CD4-positive, alpha-beta T cell treated with Interleukin-1 beta for 1 hour (primary cell): ENCODE data around the gene PSMD5.
A peak's percentile ranks its signal among the peaks of the same experiment; 100 is the strongest.
"Not testable (repeated sequence)": the region's sequence is repeated elsewhere in the genome, so short reads cannot be mapped to it uniquely, and the experiment has no call there.

Source experiments
- DNase-seq, 2 donors: peaks; one replicate each; pipeline ENCODE4 v3.0.0-alpha.2; 2020 to 2022

PSMD5 gene

GRCh38 chr9:120854596-120855327 is 12.0 kb upstream of the PSMD5 start:
- DNase-seq = no peak

GRCh38 chr9:120853198-120853597 is 10.5 kb upstream of the PSMD5 start:
- DNase-seq = no peak

DNA sequence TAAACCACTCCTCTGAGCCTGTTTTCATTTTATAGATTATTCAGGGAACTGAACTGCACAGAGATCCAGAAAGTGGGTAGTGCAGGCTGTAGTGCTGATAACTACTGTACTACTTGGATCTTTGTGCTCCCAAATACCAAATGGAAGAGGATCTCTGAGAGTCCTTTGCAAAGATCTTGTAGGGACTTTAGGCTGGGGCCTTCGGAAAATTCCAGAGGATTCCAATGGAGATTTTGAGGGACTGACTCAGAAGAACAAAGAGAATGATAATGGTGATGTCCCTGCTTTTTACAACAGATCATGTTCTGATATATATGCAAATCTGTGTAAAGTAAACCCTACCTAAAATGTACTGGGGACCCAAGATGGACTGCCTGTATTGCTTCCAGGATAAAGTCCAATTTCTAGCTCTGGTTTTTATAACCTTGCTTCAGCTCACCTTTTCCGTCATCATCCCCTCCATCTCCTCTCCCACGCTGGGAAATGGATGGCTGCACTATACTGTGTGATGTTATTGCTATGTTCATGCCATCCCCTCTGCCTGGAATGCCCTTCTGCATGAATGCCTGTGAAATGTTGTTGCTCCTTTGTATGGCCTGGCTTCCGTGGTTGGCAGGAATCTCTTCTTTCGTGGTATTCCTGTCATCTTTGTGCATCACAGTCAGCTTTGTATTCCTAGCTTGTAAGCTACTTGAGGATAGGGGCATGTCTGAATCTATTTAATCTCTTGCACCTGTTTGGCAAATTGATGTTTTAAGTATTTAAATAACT is 9.7 kb upstream of the PSMD5 start:
- DNase-seq = no peak

DNA sequence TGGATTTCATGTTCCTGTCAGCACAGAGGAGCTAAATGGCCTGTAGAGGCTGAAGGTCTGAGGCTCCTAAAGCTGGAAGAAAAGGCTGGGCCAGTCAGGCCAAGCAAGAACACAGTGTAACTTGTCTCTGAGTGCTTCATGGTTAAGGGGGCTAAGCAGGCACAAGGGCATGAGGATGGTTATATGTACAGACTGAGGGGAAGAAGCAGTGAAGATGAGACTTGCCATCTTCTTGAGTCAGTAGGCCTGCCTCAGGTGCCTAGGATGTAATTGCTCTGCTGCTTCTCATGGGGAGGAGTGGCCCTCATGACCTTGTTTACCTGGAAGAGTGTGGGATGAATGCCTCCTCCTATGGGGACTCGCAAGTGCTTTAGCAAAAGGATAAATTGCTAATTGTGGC is 8.7 kb upstream of the PSMD5 start:
- DNase-seq = no peak

GRCh38 chr9:120850315-120850714 is 7.6 kb upstream of the PSMD5 start:
- no peak for DNase-seq

- no peak for DNase-seq
Measured at GRCh38 chr9:120846906-120847305, 4.2 kb upstream of the PSMD5 start.

- peak; percentile 25 to 71 for DNase-seq
Measured at GRCh38 chr9:120846251-120846889, 3.6 kb upstream of the PSMD5 start.

DNA sequence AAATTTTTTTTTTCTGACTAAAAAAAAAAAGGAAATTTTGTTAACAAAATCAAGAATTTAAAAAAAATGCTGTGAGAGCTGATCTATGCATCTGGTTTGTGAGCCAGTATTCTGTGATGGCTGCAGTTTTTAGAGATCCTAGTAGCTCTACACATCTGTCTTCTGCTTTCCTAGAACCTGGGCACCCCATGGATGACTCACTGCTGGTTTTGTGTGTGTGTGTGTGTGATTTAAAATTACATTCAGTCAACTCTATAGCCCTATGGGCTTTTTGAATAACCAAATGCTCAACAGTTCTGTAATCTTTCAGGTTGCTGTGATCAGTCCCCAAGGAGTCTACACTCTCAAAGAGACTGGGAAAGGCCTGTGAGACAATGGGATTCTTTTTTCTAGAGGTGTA is 2.5 kb upstream of the PSMD5 start:
- DNase-seq = no peak

GRCh38 chr9:120841930-120842684 is 615 bp downstream of the PSMD5 start:
- DNase-seq = no peak

DNA sequence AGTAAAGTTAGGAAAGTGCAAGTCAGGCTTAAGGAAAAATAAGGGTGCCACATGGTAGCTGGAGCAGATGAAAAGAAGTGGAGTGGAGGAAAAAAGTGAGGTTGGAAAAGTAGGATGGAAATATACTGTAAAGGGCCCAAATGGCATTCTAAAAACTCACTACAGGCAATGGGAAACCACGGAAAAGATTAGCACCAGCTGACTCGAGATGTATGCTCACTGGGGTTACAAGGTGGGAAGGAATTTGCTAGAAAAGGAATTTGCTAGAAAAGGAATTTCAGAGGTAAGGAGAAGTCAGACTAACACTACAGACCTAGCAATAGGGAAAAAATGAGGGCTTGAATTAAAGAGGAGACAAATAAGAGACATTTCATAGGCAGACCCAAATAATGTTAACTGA is 3.6 kb downstream of the PSMD5 start:
- no peak for DNase-seq

- no peak for DNase-seq
Measured at GRCh38 chr9:120837921-120838320, 4.8 kb downstream of the PSMD5 start.

DNA sequence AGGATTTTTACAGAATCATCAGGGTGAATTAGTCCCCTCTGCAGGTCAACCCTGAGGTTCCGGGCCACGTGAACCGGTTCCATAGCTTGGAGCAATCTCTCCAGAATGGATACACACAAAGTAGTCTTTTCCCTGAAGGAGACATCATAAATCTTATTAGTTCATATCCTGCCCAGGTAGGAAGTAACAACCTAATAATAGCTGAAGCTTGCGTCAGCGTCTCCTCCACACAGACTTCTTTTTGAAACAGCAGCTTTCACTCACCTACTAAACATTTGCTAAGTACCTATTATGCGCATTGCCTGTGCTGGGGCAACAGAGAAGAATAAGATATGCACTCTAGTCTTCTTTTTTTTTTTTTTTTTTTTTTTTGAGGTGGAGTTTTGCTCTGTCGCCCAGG is 9.4 kb downstream of the PSMD5 start:
- no peak for DNase-seq

GRCh38 chr9:120832807-120833206 is 9.9 kb downstream of the PSMD5 start:
- no peak for DNase-seq

- DNase-seq = no peak
Measured at GRCh38 chr9:120830865-120831264, 11.9 kb downstream of the PSMD5 start.

- DNase-seq = no peak
Measured at GRCh38 chr9:120830151-120830550, 12.6 kb downstream of the PSMD5 start.

DNA sequence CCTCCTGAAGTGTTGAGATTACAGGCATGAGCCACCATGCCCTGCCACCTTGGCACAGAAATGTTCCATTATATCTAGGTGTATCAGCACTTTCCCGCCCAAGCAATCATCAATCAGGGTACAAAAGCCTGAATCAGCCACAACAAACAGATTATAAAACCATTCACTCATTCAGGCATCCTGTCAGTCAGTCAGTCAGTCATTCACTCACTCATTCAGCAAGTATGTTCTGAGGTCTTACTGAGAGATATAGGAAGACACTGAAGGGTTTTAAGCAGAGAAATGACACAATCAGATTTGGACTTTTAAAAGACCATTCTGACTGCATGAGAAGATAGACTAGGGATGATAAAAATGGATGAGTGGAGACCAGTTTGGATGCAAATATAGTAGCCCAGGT is 13.1 kb downstream of the PSMD5 start:
- DNase-seq = no peak

GRCh38 chr9:120820095-120820494 is 22.6 kb downstream of the PSMD5 start:
- no peak for DNase-seq

GRCh38 chr9:120818595-120818994 is 24.1 kb downstream of the PSMD5 start:
- no peak for DNase-seq

GRCh38 chr9:120815075-120815474 is 27.6 kb downstream of the PSMD5 start:
- DNase-seq = no peak

- DNase-seq = no peak
Measured at GRCh38 chr9:120808931-120809330, 33.8 kb downstream of the PSMD5 start.

DNA sequence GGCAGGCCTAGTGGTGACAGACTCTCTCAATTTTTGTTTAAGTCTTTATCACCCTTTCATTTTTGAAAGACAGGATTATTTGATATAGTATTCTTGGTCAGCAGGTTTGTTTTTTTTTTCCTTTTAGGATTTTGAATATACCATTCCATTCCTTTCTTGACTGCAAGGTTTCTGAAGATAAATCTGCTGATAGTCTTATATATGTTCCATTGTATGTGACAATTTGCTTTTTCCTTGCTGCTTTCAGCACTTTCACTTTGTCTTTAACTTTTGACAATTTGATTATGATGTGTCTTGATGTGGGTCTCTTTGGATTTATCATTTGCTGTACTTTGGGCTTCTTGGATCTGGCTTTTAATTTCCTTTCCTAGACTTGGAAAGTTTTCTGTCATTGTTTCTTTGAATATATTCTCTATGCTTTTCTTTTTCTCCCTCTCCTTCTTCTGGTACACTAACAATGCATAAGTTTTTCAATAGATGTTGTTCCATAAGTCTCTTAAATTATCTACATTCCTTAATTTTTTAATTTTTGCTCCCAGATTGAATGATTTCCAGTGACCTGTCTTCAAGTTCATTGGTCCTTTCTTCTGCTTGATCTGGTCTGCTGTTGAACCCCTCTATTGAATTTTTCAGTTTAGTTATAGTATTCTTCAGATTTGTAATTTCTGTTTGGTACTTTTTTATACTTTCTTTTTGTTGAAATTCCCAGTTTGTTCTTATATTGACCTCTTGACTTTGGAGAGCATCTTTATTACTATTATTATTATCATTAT is 34.9 kb downstream of the PSMD5 start:
- no peak for DNase-seq

DNA sequence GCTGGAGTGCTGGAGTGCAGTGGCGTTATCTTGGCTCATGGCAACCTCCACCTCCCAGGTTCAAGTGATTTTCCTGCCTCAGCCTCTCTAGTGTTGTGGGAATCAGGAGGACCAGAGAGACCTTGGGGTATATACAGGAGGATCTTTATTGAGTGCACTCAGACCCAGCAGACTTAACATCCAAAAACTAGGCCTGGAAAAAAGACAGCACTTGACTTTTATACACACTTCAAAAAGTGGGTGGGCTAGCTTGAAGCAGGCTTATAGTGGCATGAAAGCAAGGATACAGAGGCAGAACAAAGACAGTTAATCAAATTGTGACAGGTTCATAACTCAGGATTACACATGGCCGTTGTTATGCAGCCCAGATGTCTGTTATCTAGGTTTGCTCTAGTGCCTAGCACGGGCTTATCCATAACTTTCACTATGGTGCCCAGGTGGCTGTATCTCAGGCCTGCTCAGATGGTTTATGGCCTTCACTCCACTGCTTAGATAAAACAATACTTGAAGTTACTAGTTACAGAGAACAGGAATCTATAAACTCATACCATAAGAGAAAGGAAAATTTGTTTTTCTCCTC is 37.8 kb downstream of the PSMD5 start:
- DNase-seq = not testable (repeated sequence)
